ENCODE results near the gene PWWP2B. TPM values are rescaled to one million over a fixed set of nuclear protein-coding genes. Genes with fewer than 3 reads are reported as not detected.

The PWWP2B gene
- polyA plus RNA-seq, 1 experiment = 1.1 TPM

GRCh38 chr10:132390921-132391675 is 5.9 kb upstream of the PWWP2B start:
- H3K27me3 ChIP-seq (ENCODE audit: control insufficient read depth, insufficient read depth, low read length) = peaks cover 2% of the 10 kb centered on the region
- CTCF ChIA-PET = interaction anchor here (0.6 to 1.0 kb wide), 2 partner anchors 38 to 52 kb away, joined by 3 read pairs; no protein-coding TSS in a partner anchor
- no peak overlapping the region for H3K4me3 ChIP-seq (ENCODE audit: low read depth, low read length)
- no peaks in the 10 kb centered on the region for H3K9me3 ChIP-seq (ENCODE audit: control insufficient read depth, insufficient read depth, low read length)
- POLR2A ChIA-PET = no interaction called here
- H3K27ac ChIP-seq (ENCODE audit: low read depth, low read length) = no peak overlapping the region
- no peak for DNase-seq (ENCODE audit: low read depth, low spot score)
- TF ChIP-seq CTCF (IDR thresholded peaks at IDR 0.05; ENCODE audit: low read depth, low read length) = no peak

- Histone ChIP-seq H3K9me3 (ENCODE audit: control insufficient read depth, insufficient read depth, low read length) (no peaks in the 10 kb centered on the region), H3K27ac (ENCODE audit: low read depth, low read length) (no peak overlapping the region), H3K27me3 (ENCODE audit: control insufficient read depth, insufficient read depth, low read length) (peaks cover 2% of the 10 kb centered on the region), H3K4me3 (ENCODE audit: low read depth, low read length) (no peak overlapping the region)
- DNase-seq (ENCODE audit: low read depth, low spot score) = no peak
- ChIA-PET POLR2A (interaction anchor here (0.5 kb wide), 1 partner anchor 410 kb away, joined by 3 read pairs; the partner anchor contains the start of gene BNIP3), CTCF (interaction anchor here (0.6 to 1.0 kb wide), 2 partner anchors 39 to 52 kb away, joined by 3 read pairs; no protein-coding TSS in a partner anchor)
- TF ChIP-seq CTCF (IDR thresholded peaks at IDR 0.05; ENCODE audit: low read depth, low read length) = no peak
Observed at GRCh38 chr10:132391676-132392020, 5.4 kb upstream of the PWWP2B start.

GRCh38 chr10:132392184-132392800 is 4.7 kb upstream of the PWWP2B start:
- POLR2A ChIA-PET = interaction anchor here (0.5 kb wide), 1 partner anchor 411 kb away, joined by 3 read pairs; the partner anchor contains the start of gene BNIP3
- Histone ChIP-seq H3K27ac (ENCODE audit: low read depth, low read length) (no peak overlapping the region), H3K9me3 (ENCODE audit: control insufficient read depth, insufficient read depth, low read length) (no peaks in the 10 kb centered on the region), H3K4me3 (ENCODE audit: low read depth, low read length) (no peak overlapping the region), H3K27me3 (ENCODE audit: control insufficient read depth, insufficient read depth, low read length) (peaks cover 2% of the 10 kb centered on the region)
- CTCF ChIA-PET = no interaction called here
- DNase-seq (ENCODE audit: low read depth, low spot score) = no peak
- no peak for TF ChIP-seq CTCF (IDR thresholded peaks at IDR 0.05; ENCODE audit: low read depth, low read length)

GRCh38 chr10:132392811-132393694 is 3.9 kb upstream of the PWWP2B start:
- no peaks in the 10 kb centered on the region for H3K9me3 ChIP-seq (ENCODE audit: control insufficient read depth, insufficient read depth, low read length)
- ChIA-PET POLR2A (no interaction called here), CTCF (no interaction called here)
- peaks cover 2% of the 10 kb centered on the region for H3K27me3 ChIP-seq (ENCODE audit: control insufficient read depth, insufficient read depth, low read length)
- H3K27ac ChIP-seq (ENCODE audit: low read depth, low read length) = no peak overlapping the region
- no peak for DNase-seq (ENCODE audit: low read depth, low spot score)
- TF ChIP-seq CTCF (IDR thresholded peaks at IDR 0.05; ENCODE audit: low read depth, low read length) = no peak
- no peak overlapping the region for H3K4me3 ChIP-seq (ENCODE audit: low read depth, low read length)
